ENCODE data around the gene ASNSD1.
"Not testable (repeated sequence)": the region's sequence is repeated elsewhere in the genome, so short reads cannot be mapped to it uniquely, and the experiment has no call there.

Gene ASNSD1

DNA sequence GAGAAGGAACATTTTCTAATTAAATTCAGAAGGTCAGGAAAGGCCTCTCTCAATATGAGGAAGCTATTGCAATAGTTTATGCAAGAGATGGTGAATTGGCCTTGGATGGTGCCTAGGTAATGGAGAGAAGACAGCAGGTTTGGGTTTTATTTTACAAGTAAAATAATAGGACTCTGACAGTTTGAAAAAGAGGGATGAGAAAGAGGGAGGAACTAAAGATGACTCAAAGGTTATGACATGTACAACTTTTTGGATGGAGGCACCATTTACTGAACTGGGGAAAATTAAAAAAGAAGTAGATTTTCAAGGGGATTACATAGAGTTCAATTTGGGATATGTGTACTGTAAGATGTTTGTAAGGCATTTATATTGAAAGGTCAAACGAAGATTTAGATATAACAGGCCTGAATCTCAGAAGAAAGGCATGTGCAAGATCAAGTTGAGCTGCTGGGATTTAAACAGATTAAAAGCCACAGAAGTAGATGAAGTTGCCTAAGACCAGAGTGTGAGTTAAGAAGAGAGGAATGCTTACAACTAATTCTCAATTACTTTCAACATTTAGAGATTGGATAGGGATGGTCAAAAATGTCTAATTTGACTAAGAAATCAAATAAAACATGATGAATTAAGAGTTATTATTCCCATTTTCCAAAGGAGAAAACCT lies 12.3 kb upstream of the ASNSD1 start:
- DNase-seq, result no peak

DNA sequence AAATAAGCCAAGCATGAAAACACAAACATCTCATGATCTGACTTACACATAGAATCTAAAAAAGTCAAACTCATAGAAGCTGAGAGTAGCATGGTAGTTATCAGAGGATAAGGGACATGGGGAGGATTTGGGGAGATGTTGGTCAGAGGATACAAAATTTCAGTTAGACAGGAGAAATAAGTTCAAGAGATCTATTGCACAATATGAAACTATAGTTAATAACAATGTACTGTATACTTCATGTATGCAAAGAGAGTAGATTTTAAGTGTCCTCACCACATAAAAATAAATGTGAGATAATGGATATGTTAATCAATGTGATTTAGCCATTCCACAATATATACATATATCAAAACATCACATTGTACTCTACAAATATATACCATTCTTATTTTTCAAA lies 10.0 kb upstream of the ASNSD1 start:
- DNase-seq, result no peak

DNA sequence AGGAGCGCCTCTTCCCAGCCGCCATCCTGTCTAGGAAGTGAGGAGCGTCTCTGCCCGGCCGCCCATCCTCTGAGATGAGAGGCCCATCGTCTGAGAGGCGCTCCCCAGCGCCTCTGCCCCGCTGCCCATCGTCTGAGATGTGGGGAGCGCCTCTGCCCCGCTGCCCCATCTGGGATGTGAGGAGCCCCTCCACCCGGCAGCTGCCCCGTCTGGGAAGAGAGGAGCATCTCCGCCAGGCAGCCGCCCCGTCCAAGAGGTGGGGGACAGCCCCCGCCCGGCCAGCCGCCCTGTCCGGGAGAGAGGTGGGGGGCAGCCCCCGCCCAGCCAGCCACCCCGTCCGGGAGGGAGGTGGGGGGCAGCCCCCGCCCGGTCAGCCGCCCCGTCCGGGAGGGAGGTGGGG lies 7.8 kb upstream of the ASNSD1 start:
- DNase-seq, result not testable (repeated sequence)

DNA sequence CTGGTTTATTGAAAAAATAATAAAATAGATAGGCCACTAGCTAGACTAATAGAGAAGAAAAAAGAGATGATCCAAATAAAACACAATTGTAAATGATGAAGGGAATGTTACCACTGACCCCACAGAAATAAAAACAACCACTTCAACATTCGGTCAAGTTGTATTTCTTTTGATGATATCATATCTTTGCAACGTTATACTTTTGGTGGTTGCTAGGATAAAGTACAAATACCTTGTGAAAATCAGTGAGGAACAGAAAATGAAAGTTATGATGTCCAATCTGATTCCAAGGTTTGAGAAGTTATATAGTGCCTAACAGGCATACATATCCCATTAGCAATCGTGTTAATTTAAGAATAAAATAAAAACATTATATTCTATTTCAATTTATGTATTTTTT lies 6.6 kb upstream of the ASNSD1 start:
- DNase-seq, result peak; percentile 39

DNA sequence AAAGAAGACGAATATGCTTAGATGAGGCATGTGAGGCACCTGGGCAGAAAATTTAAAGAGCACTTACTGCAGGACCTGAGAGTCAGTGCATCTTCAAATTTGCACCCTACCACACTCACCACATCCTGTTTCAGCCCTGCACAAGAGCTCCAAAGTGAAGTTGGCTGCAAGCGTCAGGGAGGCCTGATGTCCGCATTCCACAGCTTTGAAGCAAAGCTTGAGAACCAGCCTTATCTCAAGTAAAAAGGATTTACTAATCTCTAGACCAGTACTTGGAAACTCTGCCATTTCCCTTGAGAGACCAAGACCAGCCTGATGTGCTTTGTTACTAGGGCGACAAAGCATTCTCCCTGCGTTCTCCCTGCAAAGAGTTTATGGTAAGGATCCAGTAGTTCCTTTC lies 3.4 kb upstream of the ASNSD1 start:
- DNase-seq, result peak; percentile 75

DNA sequence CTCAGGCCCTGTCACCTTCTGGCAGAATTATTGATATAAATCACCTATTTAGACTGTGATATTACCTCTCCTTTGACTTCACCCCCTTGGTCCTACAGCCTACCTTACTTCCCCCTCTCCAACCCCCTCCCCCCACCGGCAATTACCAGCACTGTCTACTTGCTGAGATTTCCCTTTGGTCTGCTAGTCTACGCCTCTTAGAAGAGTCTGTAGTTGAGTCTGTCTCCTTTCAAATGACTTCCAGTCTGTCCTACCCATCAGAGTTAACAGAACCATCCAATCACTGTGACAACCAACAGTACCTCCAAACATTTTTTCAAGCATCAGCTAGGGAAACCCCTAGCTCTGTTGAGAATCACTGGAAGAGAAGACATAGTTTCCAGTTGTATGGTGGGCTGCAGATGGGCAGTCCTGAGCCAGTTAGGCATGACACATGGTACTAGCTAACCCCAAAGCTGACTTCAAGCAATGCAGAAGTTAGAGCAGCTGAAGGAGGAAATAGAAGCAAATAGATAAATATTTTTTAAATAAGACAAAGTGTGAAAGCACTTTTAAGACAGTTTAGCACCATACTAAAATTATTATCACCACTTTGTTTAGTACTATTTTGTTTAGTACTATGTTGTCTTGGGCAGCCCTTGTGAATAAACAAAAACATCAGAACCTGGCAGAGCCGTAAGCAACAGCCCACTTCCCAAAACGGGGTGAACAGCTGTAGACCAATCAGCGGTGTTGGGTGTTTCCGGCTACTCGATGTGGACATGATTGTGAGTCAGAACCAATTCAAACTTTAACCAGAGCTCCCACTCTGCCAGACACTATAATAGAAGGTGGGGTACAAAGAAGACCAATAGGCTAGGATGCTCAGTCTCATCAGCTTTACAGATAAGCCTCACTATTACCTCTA lies 2.7 kb upstream of the ASNSD1 start:
- DNase-seq, result no peak

DNA sequence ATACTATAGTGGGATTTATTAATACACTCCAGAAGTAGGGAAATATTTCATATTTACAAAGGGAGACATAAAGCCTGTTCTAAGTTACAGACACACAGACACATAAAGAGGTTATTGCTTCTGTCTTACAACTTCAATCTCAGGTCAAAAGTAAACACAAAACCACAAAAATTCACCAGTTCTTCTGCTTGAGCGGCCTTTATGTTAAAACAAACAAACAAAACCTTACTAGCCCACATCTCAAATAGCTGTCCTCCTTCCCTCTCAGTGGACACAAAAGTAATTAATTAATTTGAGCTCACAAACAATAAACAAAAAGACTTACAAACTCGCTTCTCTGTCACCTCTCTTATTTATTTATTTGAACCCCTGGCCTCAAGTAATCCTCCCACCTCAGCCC lies 1.5 kb upstream of the ASNSD1 start:
- no peak for DNase-seq

DNA sequence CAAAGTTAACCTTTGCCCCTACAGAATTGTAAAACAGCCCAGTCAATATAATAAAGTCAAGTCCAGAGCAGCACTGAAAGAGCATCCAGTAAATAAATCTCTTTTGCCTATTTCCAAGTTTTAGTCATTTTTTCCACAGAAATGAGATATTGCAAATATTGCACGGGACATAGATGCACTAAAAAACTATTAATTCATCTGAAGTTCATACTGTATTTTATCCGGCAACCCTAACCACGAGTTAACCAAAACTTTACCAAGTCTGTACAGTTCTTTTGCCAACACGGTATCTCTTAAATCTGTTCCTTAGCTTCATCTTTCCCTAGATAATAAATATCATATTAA lies 484 bp upstream of the ASNSD1 start:
- no peak for DNase-seq

DNA sequence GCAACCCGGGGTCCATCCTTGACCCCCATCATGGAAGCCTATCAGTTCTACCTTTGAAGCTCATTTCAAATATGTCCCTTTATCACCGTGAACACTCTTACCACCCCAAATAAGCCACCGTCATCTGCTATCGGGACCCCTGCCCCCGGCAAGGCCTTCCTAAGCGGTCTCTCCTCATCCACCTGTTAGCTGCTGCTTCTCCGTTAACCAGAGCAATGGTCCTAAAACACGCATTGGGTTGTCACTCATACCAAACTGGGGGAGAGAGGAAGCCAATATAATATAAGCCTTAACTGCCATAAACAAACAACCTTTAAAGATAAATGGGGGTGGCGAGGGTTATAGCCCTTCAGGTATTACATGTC lies 680 bp downstream of the ASNSD1 start:
- DNase-seq, result peak; percentile 39

DNA sequence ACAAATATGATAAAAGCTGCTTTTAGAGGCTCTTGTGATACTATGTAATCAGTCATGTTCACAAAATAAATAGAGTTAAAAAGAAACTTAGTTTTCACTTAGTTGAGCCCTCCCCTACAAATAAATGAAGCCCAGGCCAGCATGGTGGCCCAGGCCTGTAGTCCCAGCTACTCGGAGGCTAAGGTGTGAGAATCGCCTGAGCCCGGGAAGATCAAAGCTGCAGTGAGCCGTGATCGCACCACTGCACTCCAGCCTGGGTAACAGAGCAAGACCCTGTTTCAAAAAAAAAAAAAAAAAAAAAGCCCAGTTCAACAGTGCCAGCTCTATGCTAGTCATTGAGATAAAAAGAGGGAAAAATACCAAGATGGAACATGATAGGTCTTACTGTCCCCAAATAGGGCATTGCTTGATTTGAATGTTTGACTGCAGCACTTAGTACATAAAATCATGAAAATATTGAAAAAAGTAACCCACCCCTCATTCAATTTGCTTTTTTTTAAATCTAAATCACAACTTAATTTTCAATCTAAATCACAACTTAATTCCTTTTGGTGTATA lies 1.5 kb downstream of the ASNSD1 start:
- DNase-seq, result no peak

DNA sequence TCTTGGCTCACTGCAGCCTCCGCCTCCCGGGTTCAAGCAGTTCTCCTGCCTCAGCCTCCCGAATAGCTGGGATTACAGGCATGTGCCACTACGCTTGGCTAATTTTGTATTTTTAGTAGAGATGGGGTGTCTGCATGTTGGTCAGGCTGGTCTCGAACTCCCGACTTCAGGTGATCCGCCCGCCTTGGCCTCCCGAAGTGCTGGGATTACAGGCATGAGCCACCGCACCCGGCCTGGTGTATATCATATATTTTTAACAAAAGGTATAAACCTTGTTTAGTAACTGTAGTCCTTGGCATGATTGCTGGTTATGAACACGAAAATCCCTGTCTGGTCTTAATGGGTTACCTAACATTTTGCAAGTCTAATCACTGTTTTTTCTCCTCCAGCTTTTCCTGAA lies 2.1 kb downstream of the ASNSD1 start:
- not testable (repeated sequence) for DNase-seq

DNA sequence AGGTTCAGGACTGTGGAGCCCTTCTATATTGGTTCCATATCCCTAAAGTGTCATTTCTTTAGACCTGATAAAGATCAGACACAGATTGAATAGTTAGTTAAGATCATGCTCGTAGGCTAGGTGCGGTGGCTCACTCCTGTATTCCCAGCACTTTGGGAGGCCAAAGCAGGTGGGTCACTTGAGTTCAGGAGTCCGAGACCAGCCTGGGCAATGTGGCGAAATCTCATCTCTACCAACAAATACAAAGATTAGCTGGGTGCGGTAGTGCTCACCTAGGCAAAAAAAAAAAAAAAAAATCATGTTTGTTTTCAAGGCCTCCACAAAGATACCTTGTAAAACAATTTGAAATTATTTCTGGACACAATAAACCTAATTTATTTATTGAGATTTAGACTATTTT lies 8.7 kb downstream of the ASNSD1 start:
- no peak for DNase-seq

DNA sequence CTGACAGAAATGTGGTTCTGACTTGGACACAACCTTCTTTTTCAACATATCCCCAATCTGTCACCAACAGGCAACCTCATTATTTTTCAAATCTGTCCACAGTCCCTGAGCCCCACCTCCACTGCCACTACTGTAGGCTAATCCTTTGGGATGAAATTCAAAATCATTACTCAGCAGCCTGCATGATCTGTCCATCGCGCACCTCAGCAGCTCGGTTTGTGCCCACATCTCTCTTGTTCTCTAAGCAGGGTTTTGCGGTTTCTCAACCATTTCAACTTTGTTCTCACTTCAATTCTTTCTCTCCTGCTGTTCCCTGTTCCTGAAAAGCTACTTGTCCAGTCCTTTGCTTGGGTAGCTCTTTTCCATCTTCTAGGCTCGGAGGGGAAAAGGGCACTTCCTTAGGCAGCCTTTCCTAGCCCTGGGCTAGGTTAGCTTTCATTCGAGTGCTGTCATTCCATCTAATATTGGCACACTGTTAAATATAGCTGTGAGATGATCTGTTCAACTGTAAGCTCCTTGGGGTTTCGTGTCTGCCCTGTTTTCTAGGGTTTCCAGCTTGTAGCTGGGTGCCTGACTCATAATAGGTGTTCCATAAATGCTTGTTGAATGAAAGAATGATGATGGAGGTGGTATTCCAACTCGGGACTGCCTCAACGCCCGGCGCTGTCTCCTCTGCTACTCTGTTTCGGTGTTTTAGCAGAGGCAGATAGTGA lies 12.6 kb downstream of the ASNSD1 start:
- DNase-seq, result no peak

DNA sequence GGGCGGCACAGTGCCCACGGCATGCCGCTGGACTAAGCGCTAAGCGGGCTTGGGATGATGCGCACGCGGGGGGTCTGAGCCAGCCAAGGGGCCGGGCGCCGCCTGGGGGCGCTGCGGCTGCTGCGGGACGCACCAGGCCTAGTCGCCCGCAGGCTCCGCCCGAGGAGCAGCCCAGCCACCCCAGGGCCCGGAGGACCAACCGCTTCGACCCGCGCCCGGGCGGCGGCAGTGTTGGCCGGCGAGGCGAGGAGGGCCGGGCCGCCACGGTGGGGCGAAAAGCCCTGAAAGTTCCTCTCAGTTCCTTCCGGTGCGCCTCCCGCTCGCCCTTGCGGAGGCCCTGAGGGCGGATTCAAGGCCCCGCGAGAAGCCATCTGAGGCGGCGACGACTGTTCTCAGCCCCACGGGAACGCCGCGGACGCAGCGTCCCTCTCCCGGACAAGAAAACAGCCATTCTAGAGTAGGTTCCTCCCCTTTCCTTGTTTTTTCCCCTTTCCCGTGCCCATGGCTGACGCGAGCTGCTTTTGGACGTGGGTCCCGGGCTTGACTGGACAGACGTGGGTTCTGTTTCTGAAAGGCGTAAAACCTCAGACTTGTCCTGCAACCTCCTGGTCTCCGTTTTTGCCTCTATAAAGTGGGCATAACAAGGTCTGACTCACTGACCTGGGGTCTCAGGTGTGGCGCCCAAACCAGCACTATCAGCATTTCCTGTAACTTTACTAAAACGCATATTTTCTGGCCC lies 13.3 kb downstream of the ASNSD1 start, which contains the start of gene ANKAR:
Gene ANKAR (plus strand): TSS at position 297 of the 739 bp plus-strand sequence. CDS start 1,821 bp downstream, outside the sequence.
- peak; percentile 96 for DNase-seq

DNA sequence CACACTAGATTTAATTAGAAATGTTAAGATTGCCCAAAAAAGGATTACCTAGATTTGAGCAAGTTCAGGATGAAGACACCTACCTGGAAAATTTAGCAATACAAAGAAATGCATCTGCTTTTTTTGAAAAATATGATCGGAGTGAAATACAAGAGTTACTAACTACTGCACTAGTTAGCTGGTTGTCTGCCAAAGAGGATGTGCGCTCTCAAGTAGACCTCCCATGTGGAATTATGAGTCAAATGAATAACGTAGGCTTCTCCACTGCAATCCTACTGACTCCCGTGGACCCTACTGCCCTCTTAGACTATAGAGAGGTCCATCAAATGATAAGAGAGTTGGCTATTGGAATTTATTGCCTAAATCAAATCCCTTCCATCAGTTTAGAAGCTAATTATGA lies 15.2 kb downstream of the ASNSD1 start:
- no peak for DNase-seq

DNA sequence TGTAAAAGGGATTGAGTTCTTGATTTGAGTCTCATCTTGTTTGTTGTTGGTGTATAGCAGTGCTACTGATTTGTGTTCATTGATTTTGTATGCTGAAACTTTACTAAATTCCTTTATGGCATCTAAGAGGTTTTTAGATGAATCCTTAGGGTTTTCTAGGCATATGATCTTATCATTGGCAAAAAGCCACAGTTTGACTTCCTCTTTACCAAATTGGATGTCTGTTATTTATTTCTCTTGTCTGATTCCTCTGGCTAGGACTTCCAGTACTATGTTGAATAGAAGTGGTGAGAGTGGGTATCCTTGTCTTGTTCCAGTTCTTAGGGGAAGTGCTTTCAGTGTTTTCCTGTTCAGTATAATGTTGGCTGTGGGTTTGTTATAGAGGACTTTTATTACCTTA lies 18.0 kb downstream of the ASNSD1 start:
- peak; percentile 63 for DNase-seq

DNA sequence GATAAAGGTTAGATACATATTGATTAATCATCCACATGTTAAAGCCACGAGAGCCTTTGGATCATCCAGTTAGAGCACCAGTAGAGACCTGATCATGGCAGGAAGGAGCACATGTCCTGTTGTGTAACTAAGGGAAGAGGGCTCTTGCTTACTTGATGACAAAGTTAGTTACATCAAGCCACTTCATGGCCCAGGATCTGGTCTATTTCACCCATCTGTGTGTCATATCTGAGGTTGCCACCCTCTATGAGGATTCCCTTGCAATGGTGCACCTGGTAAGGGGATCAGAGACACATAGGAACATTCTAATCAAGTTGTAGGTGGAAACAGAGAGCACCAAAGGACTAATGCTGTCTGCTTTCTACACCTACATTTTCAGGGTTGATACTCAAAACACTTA lies 19.9 kb downstream of the ASNSD1 start:
- no peak for DNase-seq

DNA sequence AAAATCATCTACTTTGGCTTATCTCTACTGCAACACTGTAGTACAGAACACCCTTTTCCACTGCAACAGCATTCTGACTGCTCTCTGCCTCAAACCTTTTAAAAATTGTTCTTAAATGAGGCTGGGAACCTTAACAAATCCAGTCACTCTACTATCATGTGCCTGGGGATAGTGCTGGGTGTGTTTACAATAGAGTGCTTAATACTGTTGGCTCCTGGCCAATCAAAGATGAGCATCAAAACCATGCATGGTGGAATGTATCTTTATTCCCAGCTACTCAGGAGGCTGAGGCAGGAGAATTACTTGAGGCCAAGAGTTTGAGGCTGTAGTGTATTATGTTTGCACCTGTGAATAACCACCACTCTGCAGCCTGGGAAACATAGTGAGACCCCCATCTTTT lies 20.6 kb downstream of the ASNSD1 start:
- no peak for DNase-seq

DNA sequence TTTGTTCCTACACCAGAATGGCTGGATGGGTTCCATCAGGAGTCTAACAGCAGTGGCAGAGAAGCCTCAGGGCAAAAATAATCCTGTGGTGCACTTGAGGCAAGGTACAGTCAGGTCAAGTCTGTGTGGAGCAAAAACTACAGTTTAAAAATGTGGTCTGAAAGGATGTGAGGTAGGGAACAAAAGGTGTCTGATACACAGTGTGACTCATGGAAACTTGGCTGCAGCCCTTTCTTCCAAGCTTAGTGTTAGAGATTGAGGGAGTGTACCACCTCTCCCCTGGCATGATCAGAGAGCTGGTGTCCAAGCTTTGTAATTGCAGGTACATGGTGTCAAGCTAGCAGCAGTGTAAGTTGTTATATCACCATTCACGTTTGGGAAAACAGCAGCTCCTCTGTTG lies 22.1 kb downstream of the ASNSD1 start:
- no peak for DNase-seq

DNA sequence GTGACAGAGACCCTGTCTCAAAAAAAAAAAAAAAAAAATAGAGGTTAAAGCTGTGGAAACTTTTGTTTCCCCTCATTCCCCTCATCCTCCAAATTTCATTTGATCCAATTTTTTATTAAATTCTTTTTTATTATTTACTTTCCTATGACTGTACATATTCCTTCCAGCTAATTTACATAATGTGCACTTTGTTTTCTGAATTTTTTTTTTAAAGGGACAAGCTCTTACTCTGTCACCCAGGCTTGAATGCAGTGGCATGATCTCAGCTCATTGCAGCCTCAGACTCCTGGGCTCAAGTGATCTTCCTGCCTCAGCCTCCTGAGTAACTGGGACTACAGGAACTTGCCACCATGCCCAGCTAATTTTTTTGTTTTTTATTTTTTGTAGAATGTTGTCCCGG lies 23.6 kb downstream of the ASNSD1 start:
- no peak for DNase-seq

DNA sequence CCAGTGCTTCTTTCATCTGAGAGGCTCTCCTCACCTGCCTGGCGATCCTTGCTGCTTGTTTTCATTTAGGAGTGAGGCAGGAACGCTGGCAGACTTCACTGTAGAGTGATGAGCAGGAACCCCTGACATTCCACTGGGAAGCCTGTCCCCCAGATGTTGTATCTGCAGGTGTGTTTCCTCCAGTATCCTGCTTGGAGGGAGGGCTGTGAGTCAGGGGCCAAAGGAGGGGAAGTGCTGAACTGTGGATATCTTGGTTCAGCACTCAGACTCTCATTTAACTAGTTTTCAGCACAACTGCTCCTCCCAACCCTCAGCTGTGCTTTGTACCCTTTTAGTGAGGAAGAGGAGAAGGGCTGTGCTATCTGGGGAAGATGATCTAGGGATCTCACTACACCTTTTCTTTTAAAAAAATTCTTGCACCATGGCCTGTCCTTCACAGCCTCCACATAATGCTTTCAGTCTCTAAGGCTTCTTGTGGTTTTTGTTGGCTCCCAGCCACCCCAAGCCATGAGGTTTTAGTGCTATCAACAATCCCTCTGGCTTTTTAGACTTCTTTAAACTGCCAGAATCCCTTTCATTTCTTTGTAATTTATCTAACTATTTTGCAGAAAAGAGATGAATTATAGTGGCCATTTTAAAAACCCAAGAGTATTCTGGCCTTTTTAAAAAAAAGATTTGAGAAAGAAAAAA lies 24.4 kb downstream of the ASNSD1 start:
- peak; percentile 90 for DNase-seq

DNA sequence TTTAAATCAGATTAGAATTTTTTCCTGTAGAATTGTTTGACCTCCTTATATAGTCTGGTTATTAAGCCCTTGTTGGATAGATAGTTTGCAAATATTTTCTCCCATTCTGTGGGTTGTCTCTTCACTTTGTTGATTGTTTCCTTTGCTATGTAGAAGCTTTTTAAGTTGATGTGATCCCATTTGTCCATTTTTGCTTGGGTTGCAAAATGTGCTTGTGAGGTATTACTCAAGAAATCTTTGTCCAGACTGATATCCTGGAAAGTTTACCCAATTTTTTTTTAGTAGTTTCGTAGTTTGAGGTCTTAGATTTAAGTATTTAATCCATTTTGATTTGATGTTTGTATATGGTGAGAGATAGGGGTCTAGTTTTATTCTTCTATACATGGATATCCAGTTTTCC lies 26.5 kb downstream of the ASNSD1 start:
- DNase-seq, result not testable (repeated sequence)

Measured in OCI-M1 (cell line).